AG04449 (cell line): ENCODE measurements around the gene A2ML1.

Source experiments
- CTCF ChIA-PET: fragments of 350-600 bp; formaldehyde crosslinking; extraction: SDS; loops from one replicate; lab custom pipeline; 2021; ENCODE audit warnings: antibody characterized with exemption; lab: Yijun Ruan, JAX
- POLR2A ChIA-PET: fragments of 400-600, 350-600 bp; formaldehyde crosslinking; extraction: SDS; loops from one replicate; lab custom pipeline; 2020; ENCODE audit warnings: antibody characterized with exemption, inconsistent platforms; lab: Yijun Ruan, JAX
- DNase-seq: peaks from one replicate; pipeline ENCODE4 v3.0.0-alpha.2; 2010; ENCODE audit warnings: low read depth, low spot score
- H3K4me3 ChIP-seq: 2 replicates; pipeline ENCODE4 v1.5.1; 2011; ENCODE audit warnings: low read depth, mild to moderate bottlenecking, control low read depth, low read length
- TF ChIP-seq, protein P1 (sequence below): IDR thresholded peaks from one replicate; pipeline ENCODE4 v1.5.1; 2011; ENCODE audit warnings: mild to moderate bottlenecking, moderate library complexity, low read length, control low read depth, inconsistent platforms; ENCODE audit not compliant: insufficient read depth; ENCODE audit errors: missing control alignments

The A2ML1 gene

DNA sequence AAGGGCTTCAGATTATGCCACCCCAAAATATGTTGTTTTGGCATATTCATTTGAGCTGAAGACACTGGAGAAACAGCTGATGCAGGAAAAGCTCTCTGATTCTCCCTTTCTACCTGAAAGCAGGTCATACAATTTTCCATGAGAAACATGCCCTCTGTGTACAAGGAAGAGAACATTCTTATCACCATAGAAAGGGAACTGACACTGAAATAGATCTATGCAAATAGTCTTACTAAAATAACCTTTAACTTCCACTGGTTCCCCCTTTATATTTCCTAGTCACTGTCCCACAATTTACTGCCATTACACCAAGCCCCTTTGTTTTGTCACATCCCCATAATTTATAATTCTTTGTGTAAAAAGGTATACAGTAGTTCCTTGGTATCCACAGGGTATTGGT lies 82.2 kb downstream of the A2ML1 start:
- no peak overlapping the region for H3K4me3 ChIP-seq
- TF ChIP-seq, protein P1, sequence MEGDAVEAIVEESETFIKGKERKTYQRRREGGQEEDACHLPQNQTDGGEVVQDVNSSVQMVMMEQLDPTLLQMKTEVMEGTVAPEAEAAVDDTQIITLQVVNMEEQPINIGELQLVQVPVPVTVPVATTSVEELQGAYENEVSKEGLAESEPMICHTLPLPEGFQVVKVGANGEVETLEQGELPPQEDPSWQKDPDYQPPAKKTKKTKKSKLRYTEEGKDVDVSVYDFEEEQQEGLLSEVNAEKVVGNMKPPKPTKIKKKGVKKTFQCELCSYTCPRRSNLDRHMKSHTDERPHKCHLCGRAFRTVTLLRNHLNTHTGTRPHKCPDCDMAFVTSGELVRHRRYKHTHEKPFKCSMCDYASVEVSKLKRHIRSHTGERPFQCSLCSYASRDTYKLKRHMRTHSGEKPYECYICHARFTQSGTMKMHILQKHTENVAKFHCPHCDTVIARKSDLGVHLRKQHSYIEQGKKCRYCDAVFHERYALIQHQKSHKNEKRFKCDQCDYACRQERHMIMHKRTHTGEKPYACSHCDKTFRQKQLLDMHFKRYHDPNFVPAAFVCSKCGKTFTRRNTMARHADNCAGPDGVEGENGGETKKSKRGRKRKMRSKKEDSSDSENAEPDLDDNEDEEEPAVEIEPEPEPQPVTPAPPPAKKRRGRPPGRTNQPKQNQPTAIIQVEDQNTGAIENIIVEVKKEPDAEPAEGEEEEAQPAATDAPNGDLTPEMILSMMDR = no peak
- ChIA-PET POLR2A (no interaction called here), CTCF (interaction anchor here (1.0 to 1.2 kb wide), 2 partner anchors 9 to 14 kb away, joined by 5 to 6 read pairs; partner anchors contain the start of gene PHC1)
- no peak for DNase-seq

DNA sequence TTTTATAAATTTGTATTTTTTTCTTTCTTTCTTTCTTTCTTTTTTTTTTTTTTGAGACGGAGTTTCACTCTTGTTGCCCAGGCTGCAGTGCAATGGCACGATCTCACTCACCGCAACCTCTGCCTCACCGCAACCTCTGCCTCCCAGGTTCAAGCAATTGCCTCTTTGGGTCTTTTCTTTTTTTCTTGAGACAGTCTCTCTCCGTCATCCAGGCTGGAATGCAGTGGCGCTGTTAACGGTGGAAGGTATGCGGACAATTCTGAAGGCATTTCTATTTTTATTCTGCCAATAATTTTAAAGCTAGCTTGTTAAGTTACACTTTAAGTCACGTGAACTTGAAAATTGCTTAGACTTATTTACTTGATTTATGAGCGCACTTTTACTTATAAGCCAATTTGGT lies 83.1 kb downstream of the A2ML1 start:
- DNase-seq = no peak
- TF ChIP-seq, protein P1 = no peak
- ChIA-PET POLR2A (no interaction called here), CTCF (interaction anchor here (3.2 kb wide), 1 partner anchor 15 kb away, joined by 15 read pairs; no protein-coding TSS in a partner anchor)
- no peak overlapping the region for H3K4me3 ChIP-seq

DNA sequence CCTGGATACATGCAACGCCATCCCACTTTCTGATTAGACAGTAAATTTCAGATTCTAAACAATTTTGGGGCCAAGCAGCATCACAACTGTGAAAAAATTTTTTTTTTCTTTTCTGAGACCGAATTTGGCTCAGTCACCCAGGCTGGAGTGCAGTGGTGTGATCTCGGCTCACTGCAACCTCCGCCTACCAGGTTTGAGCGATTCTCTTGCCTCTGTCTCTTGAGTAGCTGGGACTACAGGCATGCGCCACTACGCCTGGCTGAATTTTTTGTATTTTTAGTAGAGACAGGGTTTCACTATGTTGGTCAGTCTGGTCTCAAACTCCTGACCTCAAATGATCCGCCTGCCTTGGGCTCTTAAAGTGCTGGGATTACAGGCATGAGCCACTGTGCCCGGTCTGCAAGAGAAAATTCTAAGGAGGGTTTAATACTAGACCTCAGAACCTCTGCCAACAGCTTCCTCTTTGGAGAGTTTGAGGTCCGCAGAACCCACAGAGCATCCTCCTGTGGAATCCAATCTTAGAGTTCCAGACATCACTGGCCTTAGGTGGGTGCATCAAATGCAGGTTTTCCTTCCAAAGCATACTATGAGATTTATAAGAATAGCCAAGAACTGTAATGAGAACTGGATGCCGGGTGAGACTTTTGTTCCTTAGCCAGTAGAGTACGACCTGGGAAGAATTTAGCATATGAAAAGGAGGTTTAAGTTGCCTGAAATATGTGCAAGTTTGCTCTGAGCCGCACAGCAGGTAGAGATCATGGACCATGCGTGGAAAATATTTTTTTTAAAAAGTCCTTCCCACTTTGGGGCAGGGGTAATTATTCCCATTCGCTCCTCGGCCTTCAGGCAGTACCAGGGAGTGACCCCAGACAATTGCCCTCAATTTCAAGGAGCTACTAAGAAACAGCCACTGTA lies 84.1 kb downstream of the A2ML1 start:
- TF ChIP-seq, protein P1 = no peak
- POLR2A ChIA-PET = no interaction called here
- CTCF ChIA-PET = interaction anchor here (1.8 to 3.2 kb wide), 2 partner anchors 8 to 16 kb away, joined by 4 to 15 read pairs; no protein-coding TSS in a partner anchor

DNA sequence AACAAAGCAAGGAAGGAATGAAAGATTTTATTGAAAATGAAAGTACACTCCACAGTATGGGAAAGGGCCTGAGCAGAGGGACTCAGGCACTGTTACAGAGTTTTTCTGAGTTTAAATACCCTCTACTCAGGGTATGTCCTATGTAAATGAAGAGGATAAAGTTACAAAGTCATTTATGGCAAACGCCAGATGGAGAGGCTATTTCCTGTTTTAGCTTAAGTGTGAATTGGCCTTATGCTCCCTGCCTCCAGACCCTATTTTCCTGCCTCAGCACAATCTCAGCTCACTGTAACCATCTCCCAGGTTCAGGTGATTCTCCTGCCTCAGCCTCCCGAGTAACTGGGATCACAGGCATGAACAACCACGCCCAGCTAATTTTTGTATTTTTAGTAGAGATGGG lies 85.1 kb downstream of the A2ML1 start:
- POLR2A ChIA-PET = no interaction called here
- CTCF ChIA-PET = interaction anchor here (1.8 to 3.2 kb wide), 2 partner anchors 9 to 17 kb away, joined by 4 to 15 read pairs; no protein-coding TSS in a partner anchor
- no peak overlapping the region for H3K4me3 ChIP-seq
- TF ChIP-seq, protein P1 = no peak
- no peak for DNase-seq

More for the DNA sequence above, 84.1 kb downstream of the A2ML1 start:
- DNase-seq = no peak
- H3K4me3 ChIP-seq = no peak overlapping the region

DNA sequence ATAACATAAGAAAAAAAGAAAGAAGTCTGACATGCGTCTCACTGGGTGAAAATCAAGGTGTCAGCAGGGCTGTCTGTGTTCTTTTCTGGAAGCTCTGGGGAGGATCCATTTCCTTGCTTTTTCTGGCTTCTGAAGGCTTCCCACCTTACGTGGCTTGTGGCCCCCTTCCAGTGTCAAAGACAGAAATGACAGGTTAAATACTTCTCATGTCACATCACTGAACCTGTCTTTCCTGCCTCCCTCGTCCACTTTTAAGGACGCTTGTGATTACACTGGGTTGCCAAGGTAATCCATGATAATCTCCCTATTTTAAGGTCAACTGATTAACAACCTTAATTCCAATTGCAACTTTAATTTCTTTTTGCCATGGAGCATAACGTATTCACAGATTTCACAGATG lies 87.3 kb downstream of the A2ML1 start:
- H3K4me3 ChIP-seq = no peak overlapping the region
- TF ChIP-seq, protein P1 = no peak
- ChIA-PET CTCF (no interaction called here), POLR2A (no interaction called here)
- no peak for DNase-seq

DNA sequence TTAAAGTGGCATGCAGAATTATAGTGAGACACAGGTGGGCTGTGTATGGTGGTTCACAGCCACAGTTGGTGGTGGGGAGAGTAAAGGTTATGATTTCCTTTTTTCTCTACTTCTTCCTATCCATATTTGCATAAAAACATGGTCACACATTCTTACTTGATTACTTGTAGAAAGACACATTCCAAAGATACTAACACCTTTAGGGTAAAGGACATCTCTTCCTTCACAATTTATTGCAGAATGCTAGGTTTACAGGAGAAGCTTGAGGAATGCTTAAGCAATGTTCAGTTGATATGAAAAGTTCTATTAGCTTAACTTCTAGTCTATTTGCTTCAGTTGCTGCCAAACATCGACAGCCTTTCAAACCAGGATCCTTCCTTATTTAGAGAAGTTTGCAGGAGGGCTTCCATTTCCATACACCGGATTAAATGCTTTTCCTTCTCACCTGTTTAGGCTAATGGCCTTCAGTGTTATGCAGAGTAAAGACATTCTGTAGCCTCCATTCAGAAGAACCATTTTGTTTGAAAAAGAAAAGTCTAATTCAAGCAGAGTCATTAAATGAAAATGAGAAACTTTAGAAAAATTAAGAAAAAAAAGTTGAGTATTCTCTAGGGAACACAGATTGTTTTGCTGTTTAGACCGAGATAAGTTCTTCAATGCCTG lies 89.3 kb downstream of the A2ML1 start:
- no peak for DNase-seq
- POLR2A ChIA-PET = no interaction called here
- H3K4me3 ChIP-seq = no peak overlapping the region
- TF ChIP-seq, protein P1 = no peak
- CTCF ChIA-PET = interaction anchor here (1.3 to 5.2 kb wide), 5 partner anchors 12 to 254 kb away, joined by 3 to 43 read pairs (median 6); partner anchors contain the start of gene M6PR
